Smooth muscle cell (in vitro differentiated cells): Measurements from ENCODE around the gene USP6NL. TPM values are rescaled to one million over a fixed set of nuclear protein-coding genes. Genes with fewer than 3 reads are reported as not detected.

Source experiments
- DNase-seq: peaks from one replicate; lab custom pipeline; 2025; ENCODE audit not compliant: unreplicated experiment; lab: John Stamatoyannopoulos, UW
- H2AFZ ChIP-seq: fragments of 200-600 bp; sonication (generic); 2 replicates; pipeline ENCODE4 v1.6.0; 2016; ENCODE audit warnings: antibody characterized with exemption, low read depth, mild to moderate bottlenecking
- H3F3A ChIP-seq: fragments of 200-600 bp; sonication (generic); 2 replicates; pipeline ENCODE4 v1.6.0; 2017; ENCODE audit warnings: antibody characterized with exemption, low read depth
- H3K27ac ChIP-seq: fragments of 200-600 bp; sonication (generic); 2 replicates; pipeline ENCODE4 v1.5.1; 2016; ENCODE audit warnings: low read depth, mild to moderate bottlenecking
- H3K27me3 ChIP-seq: fragments of 200-600 bp; sonication (generic); 2 replicates; pipeline ENCODE4 v1.6.1; 2016; ENCODE audit warnings: low read depth, mild to moderate bottlenecking
- H3K36me3 ChIP-seq: fragments of 200-600 bp; sonication (generic); 2 replicates; pipeline ENCODE4 v1.5.1; 2016; ENCODE audit warnings: low read depth
- H3K4me1 ChIP-seq: fragments of 200-600 bp; sonication (generic); 2 replicates; pipeline ENCODE4 v1.5.1; 2016; ENCODE audit warnings: low read depth
- H3K4me2 ChIP-seq: fragments of 200-600 bp; sonication (generic); 2 replicates; pipeline ENCODE4 v1.6.0; 2016; ENCODE audit warnings: mild to moderate bottlenecking
- H3K4me3 ChIP-seq: fragments of 200-600 bp; sonication (generic); 2 replicates; pipeline ENCODE4 v1.5.1; 2016; ENCODE audit warnings: mild to moderate bottlenecking
- H3K79me2 ChIP-seq: fragments of 200-600 bp; sonication (generic); 2 replicates; pipeline ENCODE4 v1.6.0; 2016; ENCODE audit warnings: low read depth, mild to moderate bottlenecking
- H3K9ac ChIP-seq: fragments of 200-600 bp; sonication (generic); 2 replicates; pipeline ENCODE4 v1.6.0; 2016; ENCODE audit warnings: low read depth
- H3K9me3 ChIP-seq: fragments of 200-600 bp; sonication (generic); replicated peaks from 2 replicates; pipeline ENCODE4 v1.5.1; 2016; ENCODE audit warnings: low read depth
- H4K20me1 ChIP-seq: fragments of 200-600 bp; sonication (generic); 2 replicates; pipeline ENCODE4 v1.6.0; 2016; ENCODE audit warnings: low read depth
- WGBS: methylation state at CpG from one replicate; pipeline ENCODE4 v1.1.7; 2016; ENCODE audit warnings: low lambda C conversion rate; 5-methylcytosine and 5-hydroxymethylcytosine counted together
- polyA plus RNA-seq: library from polyadenylated mRNA; unstranded; fragments of >200 nt; fragmentation: Nextera tagmentation; extraction: Ambion mirVana; gene quantifications from 2 replicates; pipeline ENCODE4 v1.2.1, GENCODE V29; 2016
- total RNA-seq: library from RNA; depleted of rRNA; stranded (reverse); fragments of >200 nt; gene quantifications from 2 replicates; pipeline ENCODE4 v1.2.3, GENCODE V29; 2014
- TF ChIP-seq, protein P1 (sequence below): fragments of 200-600 bp; sonication (generic); IDR thresholded peaks from 2 replicates; pipeline ENCODE4 v1.5.1; 2017; ENCODE audit warnings: borderline replicate concordance, mild to moderate bottlenecking, antibody characterized with exemption; ENCODE audit not compliant: insufficient read depth, poor library complexity, severe bottlenecking

Gene USP6NL
- total and polyA plus RNA-seq, 2 experiments from 2014 or later, result 12.0 to 32.8 TPM

DNA sequence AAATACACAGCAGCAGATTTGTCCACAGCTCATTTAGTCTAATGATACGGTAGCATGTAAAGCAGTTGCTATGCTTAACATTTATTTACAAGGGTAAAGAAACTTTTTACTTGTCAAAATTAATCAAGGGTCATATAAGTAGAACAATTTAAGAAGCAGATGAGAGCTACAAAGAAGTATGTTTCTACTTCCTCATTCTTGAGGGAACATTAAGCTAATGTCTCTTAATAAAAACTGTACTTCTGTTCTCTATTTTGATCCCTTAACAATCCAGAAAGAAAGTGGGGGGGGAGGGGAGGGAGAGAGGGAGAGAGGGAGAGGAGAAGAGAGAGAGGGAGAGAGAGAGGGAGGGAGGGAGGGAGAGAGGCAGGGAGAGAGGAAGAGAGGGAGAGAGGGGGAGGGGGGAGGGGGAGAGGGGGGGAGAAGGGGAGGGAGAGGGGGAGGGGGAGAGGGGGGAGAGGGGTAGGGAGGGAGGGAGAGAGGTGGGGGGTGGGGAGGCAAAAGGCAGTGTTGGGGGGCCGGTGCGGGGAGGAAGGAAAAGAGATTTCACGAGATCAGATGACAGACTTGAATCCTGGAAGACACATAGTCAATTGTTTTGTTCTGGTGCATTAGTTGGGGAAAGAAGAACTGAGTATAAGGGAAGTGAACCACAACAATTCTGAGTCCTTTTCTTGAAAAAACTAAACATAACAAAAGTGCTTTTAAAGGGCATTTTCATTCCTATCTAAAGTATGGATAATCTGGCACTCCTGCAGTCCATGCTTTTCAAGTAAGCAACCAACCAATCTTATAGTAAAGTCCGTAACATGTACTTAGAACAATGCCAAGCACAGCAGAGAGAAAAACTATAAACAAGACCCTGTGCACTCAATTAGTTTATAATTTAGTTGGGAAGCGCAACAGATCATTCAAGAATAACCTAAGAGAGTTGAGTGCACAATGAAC is 128.0 kb downstream of the USP6NL start:
- Histone ChIP-seq H3K79me2 (no peaks in the 10 kb centered on the region), H3K4me2 (no peak overlapping the region), H3K27me3 (no peaks in the 10 kb centered on the region), H3K4me1 (no peaks in the 10 kb centered on the region), H3K9ac (no peak overlapping the region), H2AFZ (no peak overlapping the region), H3K27ac (no peak overlapping the region), H3K4me3 (no peak overlapping the region), H4K20me1 (no peaks in the 10 kb centered on the region), H3F3A (no peaks in the 10 kb centered on the region), H3K36me3 (peaks cover 8% of the 10 kb centered on the region), H3K9me3 (no peaks in the 10 kb centered on the region)
- WGBS, result 94% methylated on average over 4 of the region's 6 CpGs
- TF ChIP-seq, protein P1, sequence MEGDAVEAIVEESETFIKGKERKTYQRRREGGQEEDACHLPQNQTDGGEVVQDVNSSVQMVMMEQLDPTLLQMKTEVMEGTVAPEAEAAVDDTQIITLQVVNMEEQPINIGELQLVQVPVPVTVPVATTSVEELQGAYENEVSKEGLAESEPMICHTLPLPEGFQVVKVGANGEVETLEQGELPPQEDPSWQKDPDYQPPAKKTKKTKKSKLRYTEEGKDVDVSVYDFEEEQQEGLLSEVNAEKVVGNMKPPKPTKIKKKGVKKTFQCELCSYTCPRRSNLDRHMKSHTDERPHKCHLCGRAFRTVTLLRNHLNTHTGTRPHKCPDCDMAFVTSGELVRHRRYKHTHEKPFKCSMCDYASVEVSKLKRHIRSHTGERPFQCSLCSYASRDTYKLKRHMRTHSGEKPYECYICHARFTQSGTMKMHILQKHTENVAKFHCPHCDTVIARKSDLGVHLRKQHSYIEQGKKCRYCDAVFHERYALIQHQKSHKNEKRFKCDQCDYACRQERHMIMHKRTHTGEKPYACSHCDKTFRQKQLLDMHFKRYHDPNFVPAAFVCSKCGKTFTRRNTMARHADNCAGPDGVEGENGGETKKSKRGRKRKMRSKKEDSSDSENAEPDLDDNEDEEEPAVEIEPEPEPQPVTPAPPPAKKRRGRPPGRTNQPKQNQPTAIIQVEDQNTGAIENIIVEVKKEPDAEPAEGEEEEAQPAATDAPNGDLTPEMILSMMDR, result no peak
- no peak for DNase-seq

DNA sequence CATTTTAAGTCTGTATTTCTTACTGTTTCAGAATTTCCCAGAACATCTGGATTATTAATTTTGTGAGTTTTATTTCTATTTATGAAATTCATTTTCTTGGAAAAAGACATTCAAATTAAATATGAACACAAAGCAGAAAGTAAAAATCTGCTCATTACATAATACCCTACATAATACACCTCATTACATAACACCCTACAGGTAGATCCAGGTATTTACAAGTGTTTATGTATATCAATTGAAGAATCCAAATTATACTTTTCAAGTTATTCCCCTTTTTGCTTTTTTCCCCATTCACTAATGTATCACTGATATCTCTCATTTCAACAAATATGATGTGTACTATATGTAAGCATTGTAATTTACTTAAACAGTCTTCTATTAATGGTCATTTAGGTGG is 129.1 kb downstream of the USP6NL start:
- Histone ChIP-seq H3K27me3 (no peaks in the 10 kb centered on the region), H3K36me3 (peaks cover 8% of the 10 kb centered on the region), H3K4me1 (no peaks in the 10 kb centered on the region), H3K4me2 (no peak overlapping the region), H3K9me3 (no peaks in the 10 kb centered on the region), H3F3A (no peaks in the 10 kb centered on the region), H3K9ac (no peak overlapping the region), H3K4me3 (no peak overlapping the region), H3K27ac (no peak overlapping the region), H2AFZ (no peak overlapping the region), H3K79me2 (no peaks in the 10 kb centered on the region), H4K20me1 (peaks cover 5% of the 10 kb centered on the region)
- TF ChIP-seq, protein P1, result no peak
- no peak for DNase-seq

DNA sequence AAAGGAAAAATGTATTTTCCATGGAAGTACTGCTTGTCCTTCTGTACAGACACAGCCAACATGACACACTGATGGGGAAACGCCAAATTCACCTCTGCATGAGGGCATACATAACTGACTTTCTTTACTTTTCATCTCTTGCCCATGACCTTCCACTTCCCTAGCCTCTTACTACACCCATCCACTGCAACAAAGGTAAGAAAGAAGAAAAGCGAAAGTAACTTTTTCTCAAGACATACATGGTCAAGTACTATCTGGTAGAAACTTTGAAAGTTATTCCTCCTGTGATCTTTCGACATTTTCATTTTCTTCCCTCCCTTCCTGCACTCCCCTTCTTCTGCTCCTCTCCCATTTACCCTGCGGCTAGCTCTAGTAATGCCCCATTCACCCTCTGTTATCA is 130.8 kb downstream of the USP6NL start:
- Histone ChIP-seq H3K79me2 (no peaks in the 10 kb centered on the region), H2AFZ (no peak overlapping the region), H3K9me3 (no peaks in the 10 kb centered on the region), H3K4me3 (no peak overlapping the region), H3K27ac (no peak overlapping the region), H3F3A (no peaks in the 10 kb centered on the region), H3K9ac (no peak overlapping the region), H3K36me3 (peaks cover 8% of the 10 kb centered on the region), H3K27me3 (no peaks in the 10 kb centered on the region), H3K4me2 (no peak overlapping the region), H3K4me1 (peaks cover 10% of the 10 kb centered on the region), H4K20me1 (peaks cover 19% of the 10 kb centered on the region)
- WGBS, result 97% methylated on average over 4 of the region's 4 CpGs
- DNase-seq, result no peak
- TF ChIP-seq, protein P1, result no peak
